ENCODE results near the gene ATP1A3.
"Not testable (repeated sequence)": the region's sequence is repeated elsewhere in the genome, so short reads cannot be mapped to it uniquely, and the experiment has no call there.

The ATP1A3 gene

DNA sequence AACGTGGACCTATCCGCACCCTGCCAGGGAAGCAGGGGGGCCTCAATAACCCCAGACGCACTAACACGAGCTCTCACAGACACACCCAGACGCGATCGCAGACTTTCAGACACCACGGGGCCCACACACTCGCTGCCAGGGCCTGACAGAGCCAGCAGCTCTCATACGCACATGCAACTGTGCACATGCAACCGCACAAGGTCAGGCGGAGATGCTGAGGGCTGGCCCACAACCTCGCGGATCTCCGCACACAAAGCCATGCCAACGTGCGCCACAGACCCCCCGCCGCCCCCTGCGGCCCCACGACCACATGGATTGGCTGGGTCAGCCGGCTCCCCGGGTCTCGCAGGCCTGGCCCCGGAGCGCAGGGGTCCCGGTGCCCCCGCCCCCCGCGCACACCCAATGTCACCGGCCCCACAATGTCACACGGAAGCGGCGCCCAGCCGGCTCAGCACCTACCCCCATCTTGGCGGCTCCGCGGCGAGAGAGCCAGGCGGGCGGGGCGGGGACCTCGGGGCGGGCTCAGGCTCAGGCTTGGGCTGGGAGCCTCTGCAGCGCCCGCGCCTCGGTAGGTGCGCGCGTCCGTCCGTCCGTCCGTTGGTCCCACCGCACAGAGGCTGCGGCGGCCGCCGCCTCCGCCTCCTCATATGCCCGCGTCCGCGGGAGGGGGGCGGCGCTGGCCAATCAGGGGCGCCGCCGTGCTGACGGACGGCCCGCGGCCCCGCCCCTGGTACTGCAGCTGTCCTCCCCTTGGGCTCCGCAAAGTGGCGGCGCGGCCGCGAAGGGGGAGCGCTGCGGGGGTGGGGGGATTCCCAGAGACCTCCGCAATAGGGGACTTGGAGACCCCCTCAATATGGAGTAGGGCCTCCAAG is at the start of gene ATP1A3:
ATP1A3 (minus strand) TSS at position 619 of the 872 bp plus-strand sequence; CDS start at position 465, 154 bp downstream.
- DNase-seq (ENCODE audit: low read depth), result no peak

DNA sequence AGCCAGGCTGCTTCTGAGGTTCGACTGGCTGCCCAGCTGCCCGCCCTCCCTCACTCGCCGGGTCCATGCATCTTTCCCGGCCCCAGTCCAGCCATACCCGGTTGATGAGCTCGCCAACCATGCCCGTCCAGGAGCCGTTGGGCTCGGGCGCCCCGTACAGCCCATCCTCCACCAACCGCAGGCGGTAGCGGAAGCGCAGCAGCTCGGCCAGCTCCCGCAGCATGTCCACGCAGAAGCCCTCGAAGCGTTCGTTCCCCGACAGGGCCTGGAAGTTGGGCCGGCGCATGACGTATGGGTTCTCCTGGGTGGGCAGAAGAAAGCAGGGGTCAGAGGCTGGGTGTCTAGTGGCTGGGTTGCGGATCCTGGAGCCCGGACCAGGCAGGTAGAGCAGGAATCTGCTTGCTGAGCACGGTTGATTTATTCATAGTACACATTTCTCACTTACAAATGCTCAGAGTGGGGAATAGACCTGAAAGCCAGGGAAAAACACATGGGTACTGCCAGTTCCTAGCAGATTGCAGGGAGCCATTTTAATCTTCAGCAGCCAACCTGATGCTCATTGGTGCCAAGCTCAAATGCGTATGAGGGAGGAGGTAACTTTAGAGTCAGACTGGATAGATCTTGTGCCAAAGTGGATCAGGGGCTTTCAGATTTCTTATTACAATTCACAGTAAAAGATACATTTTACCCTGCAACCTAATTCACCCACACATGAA is 48.6 kb upstream of the ATP1A3 start:
- no peak for DNase-seq (ENCODE audit: low read depth)

DNA sequence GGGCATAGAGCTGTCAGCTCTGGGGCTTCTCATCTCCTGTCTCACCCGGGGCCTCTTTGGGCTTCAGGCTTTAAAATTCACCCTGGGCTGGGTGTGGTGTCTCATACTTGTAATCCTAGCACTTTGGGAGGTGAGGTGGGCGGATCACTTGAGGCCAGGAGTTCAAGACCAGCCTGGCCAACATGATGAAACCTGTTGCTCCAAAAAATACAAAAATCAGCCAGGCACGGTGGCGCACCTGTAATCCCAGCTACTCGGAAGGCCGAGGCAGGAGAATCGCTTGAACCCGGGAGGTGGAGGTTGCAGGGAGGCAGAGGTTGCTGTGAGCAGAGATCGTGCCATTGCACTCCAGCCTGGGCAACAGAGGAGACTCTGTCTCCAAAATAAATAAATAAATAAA is 46.5 kb upstream of the ATP1A3 start:
- not testable (repeated sequence) for DNase-seq (ENCODE audit: low read depth)

DNA sequence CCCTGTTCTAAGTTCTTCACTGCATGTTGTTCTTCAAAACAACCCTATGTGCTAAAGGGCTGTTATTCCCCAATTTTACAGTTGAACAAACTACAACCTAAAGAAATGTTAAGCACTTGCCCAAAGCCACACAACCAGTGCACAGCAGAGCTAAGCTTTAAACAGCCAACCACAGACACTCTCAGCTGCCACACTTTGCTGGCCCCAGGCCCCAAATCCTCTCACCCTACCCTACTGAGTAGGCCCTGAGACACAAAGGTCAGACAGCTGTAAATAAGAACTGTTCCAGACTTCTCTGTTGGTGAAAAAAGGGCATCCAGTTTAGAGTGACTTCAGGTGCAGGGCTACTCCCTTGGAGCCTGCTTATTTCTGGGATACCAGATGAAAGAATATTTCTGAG is 46.0 kb upstream of the ATP1A3 start:
- no peak for DNase-seq (ENCODE audit: low read depth)

DNA sequence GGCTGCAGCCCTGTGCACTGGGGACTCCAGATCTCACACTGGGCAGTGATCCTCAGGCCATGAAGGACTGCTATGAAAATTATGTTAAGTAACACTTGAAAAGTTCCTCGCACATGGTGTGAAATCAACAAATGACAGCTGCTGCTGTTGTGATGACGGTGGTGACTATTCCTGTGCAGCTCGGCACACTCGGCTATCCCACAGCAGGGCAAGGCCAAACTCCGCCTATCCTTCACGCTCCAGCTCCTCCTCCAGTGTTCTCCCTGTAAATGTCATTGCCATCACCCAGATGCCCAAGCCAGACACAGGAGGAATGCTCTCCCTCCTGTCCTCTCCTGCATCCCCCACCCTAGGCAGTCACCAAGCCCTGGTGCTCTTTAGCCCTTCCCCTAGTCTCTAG is 44.6 kb upstream of the ATP1A3 start:
- DNase-seq (ENCODE audit: low read depth), result no peak

DNA sequence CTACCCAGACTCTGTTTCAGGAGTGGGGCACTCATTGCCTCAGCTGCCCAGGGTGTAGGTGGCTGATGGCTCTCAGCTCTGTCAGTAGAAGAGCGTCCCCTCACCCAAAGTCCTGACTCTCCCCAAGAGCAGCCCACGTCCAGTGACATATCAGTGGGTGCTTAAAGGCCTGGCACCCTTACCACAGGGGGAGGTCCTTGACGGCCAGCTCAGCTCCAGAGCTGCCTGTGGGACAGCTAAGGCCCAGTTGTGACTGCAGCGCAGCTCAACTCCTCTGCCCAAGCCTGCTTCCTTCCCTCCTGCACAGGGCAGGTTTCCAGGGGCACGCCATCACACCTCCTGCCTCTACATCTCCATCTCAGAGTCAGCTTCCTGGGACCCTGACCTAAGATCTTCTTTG is 43.6 kb upstream of the ATP1A3 start:
- DNase-seq (ENCODE audit: low read depth), result no peak

DNA sequence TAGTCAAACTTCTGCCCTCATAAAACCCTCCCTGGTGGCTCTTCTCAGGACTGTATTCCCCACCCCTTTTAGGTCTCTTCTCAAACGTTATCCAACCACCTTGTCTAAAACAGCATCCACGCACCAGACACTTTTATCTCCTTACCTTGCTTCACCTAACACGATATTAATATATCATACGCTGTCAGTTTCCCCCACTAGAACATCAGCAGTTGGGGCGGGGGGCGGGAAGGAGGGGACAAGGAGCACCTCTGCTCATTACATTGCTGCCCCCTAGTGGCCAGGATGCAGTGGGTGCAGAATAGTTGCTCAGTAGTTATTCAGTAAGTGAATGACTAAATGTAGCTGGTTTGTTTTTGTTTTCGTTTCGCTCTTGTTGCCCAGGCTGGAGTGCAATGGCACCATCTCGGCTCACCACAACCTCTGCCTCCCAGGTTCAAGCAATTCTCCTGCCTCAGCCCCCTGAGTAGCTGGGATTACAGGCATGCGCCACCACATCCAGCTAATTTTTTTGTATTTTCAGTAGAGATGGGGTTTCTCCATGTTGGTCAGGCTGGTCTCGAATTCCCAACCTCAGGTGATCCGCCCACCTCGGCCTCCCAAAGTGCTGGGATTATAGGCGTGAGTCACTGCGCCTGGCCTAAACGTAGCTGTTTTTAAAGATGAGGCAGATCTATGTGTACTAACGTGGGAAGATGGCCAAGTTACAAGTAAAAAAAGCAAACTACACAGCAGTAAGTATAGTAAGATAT is 40.8 kb upstream of the ATP1A3 start:
- DNase-seq (ENCODE audit: low read depth), result peak; percentile 51

DNA sequence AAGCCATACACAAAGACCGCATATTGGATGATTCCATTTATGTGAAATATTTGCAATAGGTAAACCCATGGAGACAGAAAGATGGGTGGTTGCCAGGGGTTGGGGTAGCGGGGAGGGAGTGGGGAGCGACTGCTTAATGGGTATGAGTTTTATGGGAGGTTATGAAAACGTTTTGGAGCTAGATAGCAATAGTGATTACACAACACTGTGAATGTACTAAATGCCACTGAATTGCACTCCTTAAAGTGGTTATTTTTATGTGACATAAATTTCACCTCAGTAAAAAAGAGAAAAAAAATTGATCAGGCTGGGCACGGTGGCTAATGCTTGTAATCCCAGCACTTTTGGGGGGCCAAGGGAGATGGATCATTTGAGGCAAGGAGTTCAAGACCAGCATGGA is 39.4 kb upstream of the ATP1A3 start:
- DNase-seq (ENCODE audit: low read depth), result no peak

DNA sequence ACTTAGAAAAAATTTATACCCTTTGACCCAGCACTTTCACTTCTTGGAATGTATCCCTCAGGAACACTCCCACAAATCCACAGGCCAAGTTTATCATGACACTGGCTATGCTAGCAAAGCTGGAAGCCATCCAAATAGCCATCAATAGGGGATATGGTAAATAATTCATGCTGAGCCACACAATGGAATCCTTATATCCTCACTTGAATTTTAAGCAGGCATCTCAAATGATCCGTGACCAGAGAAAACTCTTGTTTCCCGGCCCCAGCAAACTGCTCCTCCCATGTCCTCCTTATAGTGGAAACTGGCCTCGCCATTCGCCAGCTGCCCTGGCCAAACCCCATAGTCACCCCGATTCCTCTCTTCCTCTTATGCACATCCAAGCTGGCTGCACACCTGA is 38.4 kb upstream of the ATP1A3 start:
- no peak for DNase-seq (ENCODE audit: low read depth)

DNA sequence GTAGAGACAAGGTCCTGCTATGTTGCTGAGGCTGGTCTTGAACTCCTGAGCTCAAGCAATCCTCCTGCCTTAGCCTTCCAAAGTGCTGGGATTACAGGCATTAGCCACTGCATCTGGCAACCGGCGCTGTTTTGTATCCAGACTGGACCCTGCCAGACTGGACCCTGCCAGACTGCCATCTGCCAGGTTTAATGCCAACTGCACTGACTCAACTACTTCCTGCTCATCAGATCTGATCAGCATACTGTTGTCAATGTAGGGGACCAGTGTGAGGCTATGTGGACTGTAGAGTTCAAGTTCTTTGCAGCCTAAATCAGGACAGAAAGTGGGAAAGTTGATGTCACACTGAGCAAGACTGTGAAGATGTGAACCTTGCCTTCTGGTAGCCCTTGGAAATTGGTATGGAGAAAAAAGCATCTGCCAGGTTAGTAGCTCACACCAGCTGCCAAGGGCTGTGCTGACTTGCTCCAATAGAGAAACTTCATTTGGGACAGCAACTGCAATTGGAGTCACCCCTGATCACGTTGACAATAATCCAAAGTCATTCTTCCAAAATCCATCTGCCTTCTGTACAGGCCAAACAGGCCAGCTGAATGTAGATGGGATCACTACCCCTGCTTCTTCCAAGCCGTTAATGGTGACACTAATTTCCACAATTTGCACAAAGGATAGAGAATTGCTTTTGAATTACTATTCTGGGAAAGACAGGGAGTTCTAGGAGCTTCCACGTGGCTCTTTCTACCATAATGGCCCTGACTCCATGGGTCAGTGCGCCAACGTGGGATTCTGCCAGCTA is 36.8 kb upstream of the ATP1A3 start:
- no peak for DNase-seq (ENCODE audit: low read depth)

DNA sequence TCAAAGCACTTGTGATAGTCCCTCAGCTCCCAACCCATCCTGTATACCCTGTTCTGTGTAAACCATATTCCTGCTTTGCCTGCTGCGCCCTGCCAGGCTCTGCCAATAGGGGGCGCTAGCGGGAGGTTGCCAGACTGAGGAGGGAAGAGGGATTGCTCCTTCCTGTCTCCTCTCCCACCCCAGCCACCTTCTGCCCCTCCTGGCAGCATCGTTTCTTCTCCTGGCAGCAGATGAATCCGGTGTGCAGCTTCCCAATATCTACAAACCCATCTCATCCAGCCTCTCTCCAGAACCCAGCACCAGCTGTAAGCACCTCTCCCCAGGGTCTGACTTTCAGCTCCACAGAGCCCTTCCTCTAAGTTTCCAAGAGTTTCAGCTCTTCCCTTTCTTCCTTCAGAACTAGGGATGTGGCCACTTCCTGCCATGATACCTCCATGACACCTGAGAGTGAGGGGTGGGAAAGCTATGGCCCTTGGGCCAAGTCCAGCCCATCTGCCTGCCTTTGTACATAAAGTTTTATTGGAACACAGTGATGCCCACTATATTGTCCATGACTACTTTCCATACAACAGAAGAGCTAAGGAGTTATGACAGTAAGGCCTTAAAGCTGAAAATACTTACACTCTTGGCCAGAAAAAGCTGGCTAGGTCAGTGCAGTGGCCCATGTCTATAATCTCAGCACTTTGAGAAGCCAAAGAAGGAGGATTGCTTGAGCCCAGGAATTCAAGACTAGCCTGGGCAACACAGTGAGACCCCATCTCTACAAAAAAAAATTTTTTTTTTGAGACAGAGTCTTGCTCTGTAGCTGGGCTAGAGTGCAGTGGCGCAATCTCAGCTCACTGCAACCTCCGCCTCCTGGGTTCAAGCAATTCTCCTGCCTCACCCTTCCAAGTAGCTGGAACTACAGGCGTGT is 34.5 kb upstream of the ATP1A3 start:
- no peak for DNase-seq (ENCODE audit: low read depth)

DNA sequence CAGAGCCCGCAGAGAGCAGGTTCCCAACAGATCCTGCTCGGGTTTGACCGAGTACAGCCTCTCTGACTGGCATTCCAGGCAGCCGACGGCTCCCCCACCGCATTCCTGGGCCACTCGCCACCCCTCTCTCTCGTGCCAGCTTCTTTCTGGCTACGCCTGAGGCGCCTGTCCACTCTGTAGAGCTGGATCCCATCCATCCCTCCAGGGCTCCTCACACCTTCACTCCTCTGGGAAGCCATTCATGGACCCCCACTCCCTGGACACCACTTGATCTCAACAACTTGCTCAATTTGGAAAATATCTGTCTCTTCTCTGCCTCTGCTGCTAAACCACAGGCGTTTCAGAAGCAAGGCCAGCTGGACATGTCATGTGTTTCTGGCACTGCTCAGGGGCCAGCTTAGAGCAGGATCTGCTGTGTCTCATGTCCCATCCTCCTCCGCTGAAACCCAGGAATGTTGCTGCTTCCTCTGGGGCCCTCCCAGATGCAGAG is 30.6 kb upstream of the ATP1A3 start:
- DNase-seq (ENCODE audit: low read depth), result no peak

DNA sequence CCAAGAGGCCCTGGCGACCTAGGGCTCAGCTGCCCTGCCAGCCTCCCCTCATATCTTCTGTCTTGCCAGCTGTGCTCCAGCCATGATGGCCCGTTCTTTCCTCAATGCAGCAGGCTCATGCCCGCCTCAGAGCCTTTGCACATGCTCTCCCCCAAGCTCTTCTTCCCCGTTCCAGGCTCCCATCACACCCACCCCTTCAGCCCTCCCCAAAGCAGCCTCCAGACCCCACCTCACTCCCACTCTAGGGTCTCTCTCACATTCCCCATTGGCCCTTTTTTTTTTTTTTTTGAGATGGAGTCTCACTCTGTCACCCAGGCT is 29.9 kb upstream of the ATP1A3 start:
- DNase-seq (ENCODE audit: low read depth), result no peak

DNA sequence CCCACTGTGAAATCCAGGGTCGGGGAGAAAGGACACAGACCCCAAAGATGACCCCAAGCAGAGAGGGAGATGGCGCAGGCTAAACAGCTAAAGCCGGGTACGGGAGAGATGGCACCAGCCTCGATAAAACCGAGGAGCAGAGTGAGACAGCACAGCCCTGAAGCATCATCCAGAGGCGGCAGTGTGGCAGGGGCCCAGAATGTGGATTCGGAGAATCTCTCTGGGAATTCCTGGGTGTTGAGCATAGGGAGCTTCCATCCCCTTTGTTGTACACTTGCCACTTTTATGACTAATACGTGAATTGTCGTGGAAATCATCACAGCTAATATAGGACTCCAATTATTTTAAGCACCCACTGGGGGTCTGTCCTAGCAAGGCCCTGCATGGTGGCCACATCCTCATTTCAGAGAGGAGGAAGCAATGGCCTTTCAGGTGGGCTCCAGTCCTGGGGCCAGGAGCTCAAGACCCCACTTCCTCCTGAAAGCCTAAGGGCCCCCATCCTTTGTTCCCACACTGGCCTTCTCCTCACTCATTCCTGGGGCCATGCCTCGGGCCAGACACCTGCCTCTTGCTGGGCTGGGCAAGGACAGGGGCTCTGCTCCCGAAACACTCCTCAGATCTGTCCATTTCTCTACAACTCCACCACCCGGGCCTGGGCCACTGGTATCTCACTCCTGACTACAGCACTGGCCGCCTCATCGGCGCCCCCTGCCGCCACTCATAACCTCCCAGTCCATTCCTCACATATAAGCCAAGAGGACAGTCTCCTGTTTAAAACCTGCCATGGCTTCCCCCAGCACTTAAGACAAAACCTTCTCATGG is 29.3 kb upstream of the ATP1A3 start:
- no peak for DNase-seq (ENCODE audit: low read depth)

DNA sequence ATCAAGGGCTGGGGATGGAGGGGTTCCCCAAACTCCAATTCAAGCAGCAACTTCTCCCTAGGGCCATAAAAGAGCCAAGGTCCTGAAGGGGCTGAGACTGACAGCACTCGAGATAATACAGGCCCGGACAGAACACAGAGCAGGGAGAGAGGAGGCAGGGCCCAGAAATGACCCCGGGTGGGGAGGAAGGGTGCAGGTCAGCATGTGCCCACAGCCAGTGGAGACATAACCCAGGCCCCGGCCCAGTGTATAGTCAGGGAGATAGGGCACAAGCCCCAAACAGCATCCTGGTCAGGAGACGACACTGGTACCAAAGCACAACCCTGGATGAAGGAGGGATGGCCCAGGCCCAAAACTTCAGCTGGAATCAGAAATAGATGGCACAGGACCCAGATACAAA is 28.6 kb upstream of the ATP1A3 start:
- DNase-seq (ENCODE audit: low read depth), result no peak

DNA sequence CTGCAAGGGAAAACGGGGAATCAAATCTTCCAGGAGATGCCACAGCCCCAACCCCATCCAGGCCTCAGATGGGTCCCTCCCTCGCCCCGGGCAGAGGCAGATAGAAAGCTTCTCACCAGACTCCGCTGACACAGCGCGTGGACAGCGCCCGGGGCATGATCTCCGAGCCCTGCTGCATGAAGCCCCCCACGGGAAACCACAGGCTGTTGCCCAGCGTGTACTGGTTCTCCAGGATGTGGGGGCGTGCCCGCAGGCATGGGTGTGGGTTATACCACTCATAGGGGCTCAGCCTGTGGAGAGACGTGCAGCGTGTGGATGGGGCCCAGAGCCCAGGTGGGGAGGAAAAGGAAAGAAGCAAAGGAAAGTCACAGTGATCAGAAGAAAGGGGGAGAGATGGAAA is 27.2 kb upstream of the ATP1A3 start:
- no peak for DNase-seq (ENCODE audit: low read depth)

DNA sequence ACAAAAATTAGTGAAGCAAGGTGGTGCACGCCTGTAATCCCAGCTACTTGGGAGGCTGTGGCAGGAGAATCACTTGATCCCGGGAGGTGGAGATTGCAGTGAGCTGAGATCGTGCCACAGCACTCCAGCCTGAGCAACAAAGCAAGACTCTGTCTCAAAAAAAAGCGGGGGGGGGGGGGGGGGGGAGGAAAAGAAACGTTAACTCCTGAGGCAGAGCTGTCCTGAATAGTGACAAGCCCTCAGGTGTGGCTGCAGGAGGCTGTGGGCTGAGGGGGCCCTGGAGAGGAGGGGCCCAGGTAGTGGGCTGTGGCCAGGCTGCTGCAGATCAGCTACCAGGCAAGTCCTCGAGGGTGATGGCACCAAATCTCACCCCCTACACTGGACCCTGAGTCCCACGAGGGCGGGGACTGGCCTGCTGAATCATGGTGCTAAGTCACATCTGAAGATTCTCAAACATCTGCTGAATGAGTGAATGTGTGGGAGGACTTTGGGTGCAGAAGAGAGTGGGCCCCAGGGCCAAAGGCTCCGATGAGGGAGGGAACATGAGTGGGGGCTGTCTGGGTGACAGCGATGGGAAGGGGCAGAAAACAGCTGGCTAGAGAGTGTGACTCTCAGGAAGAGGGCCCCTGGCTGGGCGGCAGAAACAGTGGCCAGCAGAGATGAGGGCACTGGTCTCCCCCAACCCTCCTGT is 24.6 kb upstream of the ATP1A3 start:
- DNase-seq (ENCODE audit: low read depth), result no peak

DNA sequence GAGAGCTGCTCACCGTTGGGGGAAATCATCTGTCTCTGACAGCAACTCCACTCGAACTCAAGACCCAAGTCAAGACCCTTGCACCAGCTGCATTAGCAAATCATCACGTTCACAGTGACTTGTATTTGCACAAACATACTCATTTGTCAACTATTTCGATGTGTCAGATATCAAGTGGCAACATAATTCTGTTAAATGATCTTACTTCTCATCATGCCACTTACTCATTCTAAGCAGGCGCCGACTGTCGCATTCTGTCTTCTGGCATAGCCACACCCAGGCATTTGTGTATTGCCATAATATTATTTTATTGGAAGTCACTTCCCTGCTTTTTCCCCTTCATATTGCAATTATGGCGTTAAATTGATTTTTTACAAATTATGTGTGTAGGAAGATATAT is 23.0 kb upstream of the ATP1A3 start:
- DNase-seq (ENCODE audit: low read depth), result no peak

DNA sequence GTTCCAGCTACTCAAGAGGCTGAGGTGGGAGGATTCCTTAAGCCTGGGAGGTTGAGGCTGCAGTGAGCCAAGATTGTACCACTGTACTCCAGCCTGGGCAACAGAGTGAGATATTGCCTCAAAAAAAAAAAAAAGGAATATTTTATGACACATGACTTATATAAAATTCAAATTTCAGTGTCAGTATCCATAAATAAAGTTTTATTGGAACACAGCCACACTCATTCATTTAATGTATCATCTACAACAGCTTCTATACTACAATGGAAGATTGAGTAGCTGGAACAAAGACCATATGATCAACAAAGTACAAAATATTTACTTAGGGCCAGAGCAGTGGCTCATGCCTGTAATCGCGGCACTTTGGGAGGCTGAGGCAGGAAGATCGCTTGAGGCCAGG is 18.7 kb upstream of the ATP1A3 start:
- DNase-seq (ENCODE audit: low read depth), result not testable (repeated sequence)
